Hepatocyte (in vitro differentiated cells): ENCODE results near the gene CACNG4.

Experiments
- CTCF ChIP-seq: fragments of 200-600 bp; sonication (generic); IDR thresholded peaks from 2 replicates; pipeline ENCODE4 v1.5.1; 2016; ENCODE audit warnings: antibody characterized with exemption, mild to moderate bottlenecking; ENCODE audit not compliant: poor library complexity
- EZH2 ChIP-seq: fragments of 200-600 bp; sonication (generic); IDR thresholded peaks from 2 replicates; pipeline ENCODE4 v1.6.1; 2016; ENCODE audit warnings: antibody characterized with exemption, mild to moderate bottlenecking, borderline replicate concordance

GRCh38 chr17:66925811-66926500 lies 38.6 kb upstream of the CACNG4 start:
- TF ChIP-seq CTCF = no peak
- TF ChIP-seq EZH2 = no peak
